ENCODE data around the gene FARS2. TPM values are rescaled to one million over a fixed set of nuclear protein-coding genes. Genes with fewer than 3 reads are reported as not detected.
A peak's percentile ranks its signal among the peaks of the same experiment; 100 is the strongest.

Gene FARS2
- 13.1 and 21.9 TPM in 2 replicates for total RNA-seq (ENCODE audit: low replicate concordance)
- long read RNA-seq, transcript FARS2-201 (7 exons, 1,663 nt), result major isoform, 96 of 139 reads
- long read RNA-seq, partial matches to known transcripts, result 3 of 139 reads
- long read RNA-seq, other reads (novel, unspliced or antisense), result 37 of 139 reads

DNA sequence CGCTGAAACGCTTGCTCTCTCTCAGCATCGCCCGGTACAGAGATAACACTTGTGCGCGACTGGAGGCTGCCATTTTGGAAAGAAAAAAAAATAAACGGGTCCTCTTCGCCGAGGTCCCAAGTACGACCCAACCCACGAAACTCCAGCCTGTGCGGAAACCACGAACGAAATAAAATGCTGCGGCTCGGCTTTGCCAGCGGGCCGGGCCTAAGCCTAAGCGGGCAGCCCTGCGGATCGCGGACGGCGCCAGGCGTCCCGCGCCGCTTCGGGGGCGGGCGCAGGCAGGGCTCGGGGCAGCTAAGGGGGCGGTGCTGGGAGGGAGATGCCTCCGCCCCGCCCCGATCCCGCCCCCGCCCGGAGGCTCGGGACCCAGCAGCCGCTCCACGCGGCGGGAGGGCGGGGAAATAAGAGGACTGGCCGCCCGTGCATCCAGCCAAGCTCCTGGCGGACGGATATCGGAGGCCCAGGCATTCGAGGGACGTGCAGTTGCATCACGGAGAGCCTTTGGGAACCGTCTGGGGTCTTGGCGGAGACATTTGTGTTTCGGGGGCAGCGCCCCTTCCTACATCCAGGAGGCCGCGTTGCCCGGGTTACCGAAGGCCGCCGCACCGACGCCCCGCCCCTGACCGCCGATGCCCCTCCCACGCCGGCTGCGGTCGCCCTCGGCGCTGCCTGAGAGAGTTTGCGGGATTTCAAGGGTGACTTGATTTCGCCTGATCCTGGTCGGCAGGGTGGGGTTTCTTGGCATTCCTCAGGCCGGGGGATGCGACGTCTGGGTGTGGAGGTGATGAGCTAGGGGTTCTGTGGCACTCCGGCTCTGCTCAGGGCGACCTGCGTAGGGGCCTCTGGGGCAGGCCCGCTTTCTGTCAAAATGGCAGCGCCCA lies at the start of gene FARS2, which contains the start of gene LYRM4:
Gene FARS2 (plus strand): TSS at position 853 of the 884 bp plus-strand sequence.
Gene LYRM4 (minus strand): TSS at position 290 of the 884 bp plus-strand sequence. CDS start 217 bp downstream, at position 73.
- no peaks in the 10 kb centered on the region for H3K9me3 Mint-ChIP-seq
- H3K4me1 Mint-ChIP-seq (ENCODE audit: unreplicated experiment), result peaks cover 14% of the 10 kb centered on the region
- H3K27me3 Mint-ChIP-seq, result no peaks in the 10 kb centered on the region
- H3K36me3 Mint-ChIP-seq, result peaks cover 17% of the 10 kb centered on the region
- TF ChIP-seq, protein P1, sequence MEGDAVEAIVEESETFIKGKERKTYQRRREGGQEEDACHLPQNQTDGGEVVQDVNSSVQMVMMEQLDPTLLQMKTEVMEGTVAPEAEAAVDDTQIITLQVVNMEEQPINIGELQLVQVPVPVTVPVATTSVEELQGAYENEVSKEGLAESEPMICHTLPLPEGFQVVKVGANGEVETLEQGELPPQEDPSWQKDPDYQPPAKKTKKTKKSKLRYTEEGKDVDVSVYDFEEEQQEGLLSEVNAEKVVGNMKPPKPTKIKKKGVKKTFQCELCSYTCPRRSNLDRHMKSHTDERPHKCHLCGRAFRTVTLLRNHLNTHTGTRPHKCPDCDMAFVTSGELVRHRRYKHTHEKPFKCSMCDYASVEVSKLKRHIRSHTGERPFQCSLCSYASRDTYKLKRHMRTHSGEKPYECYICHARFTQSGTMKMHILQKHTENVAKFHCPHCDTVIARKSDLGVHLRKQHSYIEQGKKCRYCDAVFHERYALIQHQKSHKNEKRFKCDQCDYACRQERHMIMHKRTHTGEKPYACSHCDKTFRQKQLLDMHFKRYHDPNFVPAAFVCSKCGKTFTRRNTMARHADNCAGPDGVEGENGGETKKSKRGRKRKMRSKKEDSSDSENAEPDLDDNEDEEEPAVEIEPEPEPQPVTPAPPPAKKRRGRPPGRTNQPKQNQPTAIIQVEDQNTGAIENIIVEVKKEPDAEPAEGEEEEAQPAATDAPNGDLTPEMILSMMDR (conservative IDR thresholded peaks at IDR 0.05), result peak; percentile 72
- peak; percentile 93 for DNase-seq (ENCODE audit: extremely low spot score, unreplicated experiment)
- H3K4me3 Mint-ChIP-seq, result peak within 1 kb of the TSS; percentile 98
- peak within 1 kb of the TSS; percentile 100 for H3K27ac Mint-ChIP-seq

- Mint-ChIP-seq H3K4me1 (ENCODE audit: unreplicated experiment) (peaks cover 23% of the 10 kb centered on the region), H3K4me3 (no peak overlapping the region), H3K27me3 (no peaks in the 10 kb centered on the region), H3K27ac (no peak overlapping the region), H3K36me3 (peaks cover 14% of the 10 kb centered on the region), H3K9me3 (no peaks in the 10 kb centered on the region)
- DNase-seq (ENCODE audit: extremely low spot score, unreplicated experiment), result no peak
- TF ChIP-seq, protein P1 (conservative IDR thresholded peaks at IDR 0.05), result no peak
These were observed 47.5 kb upstream of the FARS2 start for GRCh38 chr6:5213836-5214235.

- TF ChIP-seq, protein P1 (conservative IDR thresholded peaks at IDR 0.05), result peak; percentile 76
- Mint-ChIP-seq H3K27me3 (no peaks in the 10 kb centered on the region), H3K36me3 (peaks cover 14% of the 10 kb centered on the region), H3K4me3 (no peak overlapping the region), H3K9me3 (no peaks in the 10 kb centered on the region), H3K27ac (no peak overlapping the region), H3K4me1 (ENCODE audit: unreplicated experiment) (peaks cover 28% of the 10 kb centered on the region)
- DNase-seq (ENCODE audit: extremely low spot score, unreplicated experiment), result peak; percentile 76
These were observed 46.7 kb upstream of the FARS2 start for GRCh38 chr6:5214570-5215052.

GRCh38 chr6:5215159-5215558 lies 46.2 kb upstream of the FARS2 start:
- Mint-ChIP-seq H3K9me3 (no peaks in the 10 kb centered on the region), H3K4me3 (no peak overlapping the region), H3K36me3 (peaks cover 14% of the 10 kb centered on the region), H3K4me1 (ENCODE audit: unreplicated experiment) (peaks cover 33% of the 10 kb centered on the region), H3K27me3 (no peaks in the 10 kb centered on the region), H3K27ac (no peak overlapping the region)
- no peak for DNase-seq (ENCODE audit: extremely low spot score, unreplicated experiment)
- TF ChIP-seq, protein P1 (conservative IDR thresholded peaks at IDR 0.05), result no peak

DNA sequence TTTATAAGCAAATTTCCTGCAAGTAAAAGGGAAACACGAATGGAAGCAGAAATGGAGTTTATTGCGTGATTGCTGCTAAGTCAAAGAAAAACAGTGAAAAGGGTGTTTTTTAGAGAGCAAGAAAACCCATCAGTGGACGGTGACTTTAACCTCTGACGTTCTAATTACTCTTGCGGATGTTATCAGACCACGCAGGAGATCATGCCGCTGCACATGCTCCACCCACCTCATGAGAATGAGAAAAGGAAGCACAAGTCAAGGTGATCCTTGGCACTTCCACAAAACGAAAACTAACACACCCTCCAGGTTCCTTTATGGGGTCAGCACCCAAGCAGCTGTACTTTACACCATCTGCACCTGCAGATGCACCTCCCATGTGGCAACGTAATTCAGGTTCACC lies 45.5 kb upstream of the FARS2 start:
- Mint-ChIP-seq H3K4me3 (no peak overlapping the region), H3K27me3 (no peaks in the 10 kb centered on the region), H3K9me3 (no peaks in the 10 kb centered on the region), H3K4me1 (ENCODE audit: unreplicated experiment) (peaks cover 33% of the 10 kb centered on the region), H3K27ac (no peak overlapping the region), H3K36me3 (peaks cover 14% of the 10 kb centered on the region)
- TF ChIP-seq, protein P1 (conservative IDR thresholded peaks at IDR 0.05), result no peak
- DNase-seq (ENCODE audit: extremely low spot score, unreplicated experiment), result no peak
